H1 (cell line): ENCODE results near the gene LDLRAD4. TPM values are rescaled to one million over a fixed set of nuclear protein-coding genes. Genes with fewer than 3 reads are reported as not detected.

Source experiments
- CTCF ChIA-PET: fragments of 300-600 bp; sonication (Branson Sonifier 250); formaldehyde crosslinking; loops from one replicate; lab custom pipeline; 2021; ENCODE audit not compliant: partially characterized antibody; lab: Charles Lee
- POLR2A ChIA-PET: fragments of 300-600 bp; sonication (Branson Sonifier 250); formaldehyde crosslinking; loops from one replicate; lab custom pipeline; 2021; ENCODE audit warnings: inconsistent platforms; ENCODE audit not compliant: partially characterized antibody; lab: Charles Lee
- DNase-seq, 2 experiments: peaks; one replicate each; pipeline versions ENCODE4 v3.0.0 to v3.0.0-alpha.2; 2010 to 2022; ENCODE audit warnings: low spot score in 2 of 2, low read depth in 1 of 2, mixed read lengths in 1 of 2
- FAIRE-seq: peaks from 2 replicates; lab custom pipeline; 2011; peaks lifted over from hg19 to GRCh38; lab: Jason Lieb, UNC
- H2AFZ ChIP-seq: 2 replicates; pipeline ENCODE4 v1.8.1; 2012; ENCODE audit warnings: low read length, inconsistent platforms
- H2AK5ac ChIP-seq: 2 replicates; pipeline ENCODE4 v1.6.1; 2013; ENCODE audit warnings: low read depth, low read length
- H2BK120ac ChIP-seq: replicated peaks from 2 replicates; pipeline ENCODE3; 2013; ENCODE audit warnings: low read depth, low read length, inconsistent platforms
- H2BK12ac ChIP-seq: 2 replicates; pipeline ENCODE4 v1.6.1; 2013; ENCODE audit warnings: low read depth, low read length
- H2BK15ac ChIP-seq: 2 replicates; pipeline ENCODE4 v1.6.1; 2013; ENCODE audit warnings: low read length
- H2BK20ac ChIP-seq: 2 replicates; pipeline ENCODE4 v1.6.1; 2013; ENCODE audit warnings: low read length
- H2BK5ac ChIP-seq: 2 replicates; pipeline ENCODE4 v1.6.1; 2013; ENCODE audit warnings: low read depth, low read length
- H3K14ac ChIP-seq: 2 replicates; pipeline ENCODE4 v1.6.1; 2013; ENCODE audit warnings: inconsistent platforms; ENCODE audit not compliant: insufficient read length
- H3K18ac ChIP-seq: 2 replicates; pipeline ENCODE4 v1.6.1; 2013; ENCODE audit warnings: low read length; ENCODE audit errors: extremely low read depth
- H3K23ac ChIP-seq: 2 replicates; pipeline ENCODE4 v1.6.1; 2013; ENCODE audit warnings: inconsistent platforms; ENCODE audit not compliant: insufficient read length
- H3K23me2 ChIP-seq: 2 replicates; pipeline ENCODE4 v1.6.1; 2013; ENCODE audit warnings: low read depth, low read length
- H3K27ac ChIP-seq: 2 replicates; pipeline ENCODE4 v1.6.1; 2011; ENCODE audit warnings: low read depth, low read length, inconsistent platforms
- H3K27me3 ChIP-seq, 4 experiments: replicated peaks in 1 of 4; 1 replicate in 1 of 4; 2 replicates in 3 of 4; pipeline versions ENCODE4 v1.6.1 to v1.8.1; 2011 to 2013; ENCODE audit warnings: low read length in 3 of 4, mild to moderate bottlenecking in 3 of 4, inconsistent platforms in 2 of 4, mixed read lengths in 2 of 4, moderate library complexity in 1 of 4; ENCODE audit not compliant: control insufficient read depth in 3 of 4, insufficient read depth in 3 of 4; ENCODE audit errors: extremely low read depth in 1 of 4
- H3K36me3 ChIP-seq, 4 experiments: 2 replicates each; pipeline versions ENCODE4 v1.6.1 to v1.8.1; 2011 to 2013; ENCODE audit warnings: mild to moderate bottlenecking in 4 of 4, low read length in 3 of 4, moderate library complexity in 2 of 4, control low read depth in 1 of 4, inconsistent platforms in 1 of 4; ENCODE audit not compliant: insufficient read depth in 4 of 4, control insufficient read depth in 2 of 4
- H3K4ac ChIP-seq: replicated peaks from 2 replicates; pipeline ENCODE3; 2013; ENCODE audit warnings: low read length, low read depth, mixed read lengths, inconsistent platforms; ENCODE audit not compliant: insufficient read length
- H3K4me1 ChIP-seq, 4 experiments: replicated peaks in 1 of 4; 1 replicate in 1 of 4; 2 replicates in 3 of 4; pipeline versions ENCODE4 v1.6.1 to v1.8.1; 2011 to 2013; ENCODE audit warnings: low read length in 3 of 4, inconsistent platforms in 2 of 4, mixed read lengths in 1 of 4; ENCODE audit not compliant: insufficient read depth in 4 of 4, control insufficient read depth in 3 of 4
- H3K4me2 ChIP-seq, 2 experiments: 2 replicates each; pipeline versions ENCODE4 v1.6.1 to v1.8.1; 2011 to 2013; ENCODE audit warnings: low read depth in 2 of 2, low read length in 2 of 2, control low read depth in 1 of 2, inconsistent platforms in 1 of 2, mild to moderate bottlenecking in 1 of 2; ENCODE audit not compliant: insufficient read depth in 1 of 2
- H3K4me3 ChIP-seq, 4 experiments: fragments of 200-600, 300-600 bp in 1 of 4; sonication (generic), shearing (Covaris generic), sonication (Bioruptor Twin) in 1 of 4; 2 replicates each; pipeline versions ENCODE4 v1.5.1 to v1.8.1; 2011 to 2016; ENCODE audit warnings: low read length in 4 of 4, low read depth in 3 of 4, control low read depth in 2 of 4, inconsistent platforms in 2 of 4, mild to moderate bottlenecking in 2 of 4, mixed read lengths in 1 of 4, moderate library complexity in 1 of 4; ENCODE audit not compliant: insufficient read depth in 2 of 4; ENCODE audit errors: extremely low read depth in 1 of 4
- H3K56ac ChIP-seq: replicated peaks from 2 replicates; pipeline ENCODE3; 2013; ENCODE audit warnings: low read depth, mild to moderate bottlenecking, mixed read lengths, low read length, inconsistent platforms; ENCODE audit not compliant: insufficient read length
- H3K79me1 ChIP-seq: 2 replicates; pipeline ENCODE4 v1.6.1; 2013; ENCODE audit warnings: low read depth, low read length, control low read depth
- H3K79me2 ChIP-seq, 2 experiments: 2 replicates each; pipeline versions ENCODE4 v1.6.1 to v1.8.1; 2012 to 2013; ENCODE audit warnings: low read length in 2 of 2, mild to moderate bottlenecking in 2 of 2, inconsistent platforms in 1 of 2; ENCODE audit not compliant: insufficient read depth in 2 of 2, control insufficient read depth in 1 of 2
- H3K9ac ChIP-seq, 4 experiments: replicated peaks in 1 of 4; 1 replicate in 1 of 4; 2 replicates in 3 of 4; pipeline versions ENCODE4 v1.6.1 to v1.8.1; 2011 to 2013; ENCODE audit warnings: low read depth in 3 of 4, low read length in 3 of 4, control low read depth in 2 of 4, mild to moderate bottlenecking in 2 of 4, moderate library complexity in 2 of 4, inconsistent platforms in 1 of 4; ENCODE audit errors: extremely low read depth in 1 of 4
- H3K9me3 ChIP-seq, 2 experiments: 2 replicates each; pipeline versions ENCODE4 v1.6.1 to v1.8.1; 2012 to 2013; ENCODE audit warnings: mild to moderate bottlenecking in 2 of 2, moderate library complexity in 2 of 2, control low read depth in 1 of 2, inconsistent platforms in 1 of 2, low read depth in 1 of 2, low read length in 1 of 2, mixed read lengths in 1 of 2; ENCODE audit not compliant: insufficient read depth in 2 of 2
- H4K20me1 ChIP-seq, 2 experiments: replicated peaks in 1 of 2; 2 replicates each; pipeline versions ENCODE3 to v1.8.1; 2011 to 2013; ENCODE audit warnings: inconsistent platforms in 2 of 2, low read length in 2 of 2, mild to moderate bottlenecking in 1 of 2; ENCODE audit not compliant: insufficient read depth in 2 of 2, control insufficient read depth in 1 of 2
- H4K5ac ChIP-seq: 2 replicates; pipeline ENCODE4 v1.6.1; 2013; ENCODE audit warnings: low read length, low read depth, mixed read lengths, inconsistent platforms; ENCODE audit not compliant: insufficient read length
- H4K8ac ChIP-seq: 2 replicates; pipeline ENCODE4 v1.8.0; 2013; ENCODE audit warnings: mild to moderate bottlenecking, moderate library complexity, low read length, inconsistent platforms; ENCODE audit not compliant: insufficient read depth; ENCODE audit errors: extremely low read depth
- H4K91ac ChIP-seq: replicated peaks from 2 replicates; pipeline ENCODE3; 2013; ENCODE audit warnings: low read length, mixed read lengths, inconsistent platforms; ENCODE audit not compliant: insufficient read length
- CBX5 ChIP-seq: fragments of 300-800, 300-1000 bp; sonication (generic); IDR thresholded peaks from 2 replicates; pipeline ENCODE4 v1.7.1; 2016; ENCODE audit warnings: antibody characterized with exemption, low read length, low read depth
- CHD1 ChIP-seq: IDR thresholded peaks from 2 replicates; pipeline ENCODE4 v1.6.1; 2012; ENCODE audit warnings: low read depth, low read length, improper control_type of control experiment
- CREB1 ChIP-seq: IDR thresholded peaks from 2 replicates; pipeline ENCODE4 v1.6.1; 2012; ENCODE audit warnings: inconsistent platforms
- FOSL1 ChIP-seq: IDR thresholded peaks from 2 replicates; pipeline ENCODE4 v1.6.1; 2011; ENCODE audit warnings: mild to moderate bottlenecking, low read depth, low read length, moderate library complexity; ENCODE audit not compliant: insufficient read depth
- POLR2AphosphoS5 ChIP-seq: IDR thresholded peaks from 2 replicates; pipeline ENCODE4 v1.6.1; 2011; ENCODE audit warnings: low read depth, low read length
- TAF1 ChIP-seq: IDR thresholded peaks from 2 replicates; pipeline ENCODE4 v1.6.1; 2011; ENCODE audit warnings: mild to moderate bottlenecking, low read depth, low read length
- WGBS, 2 experiments: shearing (Covaris generic) in 1 of 2; methylation state at CpG; one replicate each; pipeline versions ENCODE4 v1.1.6 to v1.1.7; 2013 to 2015; ENCODE audit warnings: low lambda C conversion rate in 2 of 2, mixed read lengths in 2 of 2, inconsistent platforms in 1 of 2, low coverage in 1 of 2, missing lambda C conversion rate in 1 of 2; ENCODE audit not compliant: insufficient replicate concordance in 2 of 2, insufficient coverage in 1 of 2, insufficient read length in 1 of 2; ENCODE audit errors: extremely low coverage in 1 of 2, missing lambda C conversion rate in 1 of 2; 5-methylcytosine and 5-hydroxymethylcytosine counted together
- polyA plus RNA-seq, 7 experiments: library from polyadenylated mRNA; depleted of rRNA in 3 of 7; stranded (reverse) in 5 of 7; unstranded in 2 of 7; fragments of >200 nt in 5 of 7; fragments of 200-250 nt in 2 of 7; gene quantifications; 1 replicate in 5 of 7; 2 replicates in 1 of 7; 4 replicates in 1 of 7; pipeline versions ENCODE4 v1.2.1 to v1.2.3, GENCODE V29; 2011 to 2013; ENCODE audit warnings: missing spikeins in 2 of 7, mixed read lengths in 2 of 7
- total RNA-seq: library from RNA; stranded (reverse); fragmentation: NEBNext Ultra II Directional; extraction: Animal tissue kit (Norgen Biotek cat#: 25700); gene quantifications from 2 replicates; pipeline ENCODE4 v1.2.1, GENCODE V29; 2021

The LDLRAD4 gene
- total and polyA plus RNA-seq, 2 of the 8 experiments (the other 6 are each of a cell fraction or from before 2014, with no cell fraction given), result 0.77 to 1.4 TPM

GRCh38 chr18:13522256-13522655 is 303.7 kb downstream of the LDLRAD4 start:
- no peaks in the 10 kb centered on the region for H3K36me3 ChIP-seq
- no peak for DNase-seq

More at GRCh38 chr18:13522256-13522655, 303.7 kb downstream of the LDLRAD4 start:
- no peak overlapping the region for H2AK5ac ChIP-seq
- no peak overlapping the region for H3K9ac ChIP-seq
- H2BK20ac ChIP-seq, result no peak overlapping the region
- H2BK12ac ChIP-seq, result no peak overlapping the region
- H4K91ac ChIP-seq, result no peak overlapping the region
- TF ChIP-seq POLR2AphosphoS5 (no peak), CBX5 (no peak), FOSL1 (no peak), TAF1 (no peak), CREB1 (no peak), CHD1 (no peak)
- H4K8ac ChIP-seq, result no peak overlapping the region
- 0 out of 7 replicates have a peak, but pooled peaks cover 0 to 2% (median 0%) of the 10 kb centered on the region in 4 experiments for H3K27me3 ChIP-seq
- no peak overlapping the region for H3K56ac ChIP-seq
- H3K4ac ChIP-seq, result no peak overlapping the region
- no peaks in the 10 kb centered on the region for H3K79me2 ChIP-seq
- no peaks in the 10 kb centered on the region for H3K23me2 ChIP-seq
- H3K4me1 ChIP-seq, result no peaks in the 10 kb centered on the region
- POLR2A ChIA-PET, result interaction anchor here (0.7 kb wide), 1 partner anchor 82 kb away, joined by 6 read pairs; no protein-coding TSS in a partner anchor
- no peak overlapping the region for H3K4me2 ChIP-seq
- FAIRE-seq, result no peak
- H3K18ac ChIP-seq, result no peak overlapping the region
- no peak overlapping the region for H2BK5ac ChIP-seq
- H3K27ac ChIP-seq, result no peak overlapping the region
- no peak overlapping the region for H3K14ac ChIP-seq
- CTCF ChIA-PET, result interaction anchor here (0.6 to 1.5 kb wide), 5 partner anchors 10 to 332 kb away, joined by 3 to 4 read pairs (median 3); no protein-coding TSS in a partner anchor
- H4K5ac ChIP-seq, result no peak overlapping the region
- H3K4me3 ChIP-seq, result no peak overlapping the region
- H3K9me3 ChIP-seq, result no peaks in the 10 kb centered on the region
- H2AFZ ChIP-seq, result no peak overlapping the region
- no peak overlapping the region for H2BK15ac ChIP-seq
- no peaks in the 10 kb centered on the region for H3K79me1 ChIP-seq
- H2BK120ac ChIP-seq, result no peak overlapping the region
- no peaks in the 10 kb centered on the region for H4K20me1 ChIP-seq
- H3K23ac ChIP-seq, result no peak overlapping the region
- 89% methylated on average over 2 of the region's 2 CpGs; no CpG with 5 or more reads in 1 of the 2 experiments for WGBS, 2 experiments
